ENCODE results near the gene CLBA1.
"Not testable (repeated sequence)": the region's sequence is repeated elsewhere in the genome, so short reads cannot be mapped to it uniquely, and the experiment has no call there.

CLBA1 gene

GRCh38 chr14:104985675-104986486 lies at the start of gene CLBA1:
Gene CLBA1 (plus strand): TSS chr14:104985788. CDS start chr14:104986432, 644 bp downstream.
- DNase-seq (ENCODE audit: low read depth), result peak; percentile 44

DNA sequence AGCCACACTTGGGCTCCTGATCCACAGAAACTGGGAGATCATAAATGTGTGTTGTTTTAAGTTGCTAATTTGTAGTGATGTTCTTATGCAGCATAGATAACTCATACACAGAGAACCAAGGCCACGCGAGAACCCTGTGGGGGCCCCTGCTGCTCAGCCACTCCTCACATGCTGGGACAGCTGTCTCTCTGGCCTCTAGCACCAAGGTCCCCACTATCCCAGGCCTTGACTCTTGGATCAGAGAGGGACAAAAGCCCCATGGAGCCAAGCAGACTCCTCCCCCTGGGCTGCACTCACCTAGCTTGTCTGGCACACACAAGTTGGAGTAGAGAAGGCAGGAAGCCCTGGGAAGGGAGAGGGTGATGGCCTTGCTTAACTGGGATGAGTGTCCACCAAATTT lies 49.6 kb upstream of the CLBA1 start:
- DNase-seq (ENCODE audit: low read depth), result no peak

DNA sequence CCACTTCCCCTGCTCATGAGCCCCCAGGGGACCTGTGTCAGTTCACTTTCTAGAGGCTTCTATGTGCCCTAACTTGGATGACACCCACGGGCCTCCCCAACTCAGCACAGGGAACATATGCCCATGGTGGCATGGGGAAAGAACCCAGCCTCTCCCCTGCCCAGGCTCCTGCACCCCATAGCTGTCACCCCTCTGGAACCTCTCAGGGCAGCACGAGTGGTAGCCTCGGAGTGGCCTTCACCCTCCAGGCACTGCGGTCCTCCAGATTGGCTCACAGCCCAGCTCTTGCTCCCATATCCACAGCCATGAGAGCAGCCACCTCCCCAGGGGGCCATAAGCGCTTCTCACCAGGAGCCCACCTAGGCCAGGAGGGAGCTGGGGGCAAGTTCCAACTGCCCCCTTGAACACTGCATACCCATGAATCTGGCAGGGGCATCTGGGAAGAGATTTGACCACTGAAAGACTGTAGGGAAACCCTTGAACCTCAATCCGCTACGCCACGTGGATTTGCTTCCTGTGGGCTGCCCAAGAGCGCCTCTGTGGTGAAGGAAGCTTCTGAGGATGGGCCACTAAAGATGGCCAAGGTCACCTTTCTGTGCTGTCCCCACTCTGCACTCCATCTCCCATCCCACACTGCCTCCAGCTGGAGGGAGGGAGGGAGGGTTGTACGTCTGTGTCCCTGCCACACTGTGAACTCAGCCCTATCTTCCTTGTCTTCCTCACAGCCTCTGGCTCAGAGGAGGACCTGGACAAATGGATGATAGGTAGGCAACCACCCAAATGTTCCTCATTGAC lies 49.0 kb upstream of the CLBA1 start:
- DNase-seq (ENCODE audit: low read depth), result no peak

DNA sequence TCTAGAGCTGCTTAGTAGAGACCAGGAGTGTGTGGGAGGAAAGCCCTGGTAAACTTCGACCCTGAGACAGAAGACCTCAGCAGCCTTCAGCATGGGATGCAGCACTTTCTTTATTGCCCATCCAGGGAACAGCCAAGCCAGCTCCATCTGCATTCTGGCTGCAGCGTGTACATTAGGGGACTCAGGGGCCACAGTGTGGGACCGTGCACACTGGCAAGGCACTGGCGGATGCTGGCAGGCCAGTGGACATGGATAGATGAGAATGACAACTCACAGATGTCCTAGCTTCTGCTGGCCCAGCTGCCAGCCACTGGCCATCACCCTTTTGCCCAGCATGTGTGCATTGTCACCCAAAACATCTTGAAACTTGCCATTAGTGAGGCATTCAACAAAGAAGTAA lies 48.4 kb upstream of the CLBA1 start:
- DNase-seq (ENCODE audit: low read depth), result no peak

DNA sequence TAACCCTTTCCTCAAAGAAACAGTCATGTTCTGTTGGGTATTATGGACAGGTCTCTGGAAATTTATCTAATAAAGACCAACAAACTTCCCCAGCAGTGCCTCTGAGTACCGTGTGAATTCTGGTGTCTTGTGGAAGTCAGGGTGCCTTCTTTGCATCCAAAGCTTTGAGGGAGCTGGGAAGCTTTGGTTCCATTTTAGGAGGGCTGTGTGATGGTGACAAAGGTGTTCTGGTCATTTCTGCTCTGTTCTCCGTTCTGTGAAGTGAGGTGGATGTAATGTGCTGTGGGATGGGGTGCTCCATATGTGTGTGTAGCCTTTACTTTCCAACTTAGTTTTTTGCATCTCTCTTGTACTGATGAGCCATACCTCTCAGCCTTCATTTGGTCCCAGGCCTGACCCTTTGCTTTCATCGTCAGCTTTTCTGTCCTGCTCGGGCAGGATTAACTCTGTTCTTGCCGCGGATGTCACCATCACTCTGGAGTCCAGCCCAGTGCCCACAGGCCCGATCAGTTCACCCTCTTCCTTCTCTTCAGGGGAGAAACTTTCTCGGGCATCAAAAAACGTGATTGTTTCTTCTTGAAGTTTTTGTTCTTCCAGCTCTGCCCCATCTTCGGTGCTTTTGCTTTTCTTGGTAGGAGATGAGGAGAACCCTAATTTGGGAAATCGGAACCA lies 47.8 kb upstream of the CLBA1 start:
- no peak for DNase-seq (ENCODE audit: low read depth)

DNA sequence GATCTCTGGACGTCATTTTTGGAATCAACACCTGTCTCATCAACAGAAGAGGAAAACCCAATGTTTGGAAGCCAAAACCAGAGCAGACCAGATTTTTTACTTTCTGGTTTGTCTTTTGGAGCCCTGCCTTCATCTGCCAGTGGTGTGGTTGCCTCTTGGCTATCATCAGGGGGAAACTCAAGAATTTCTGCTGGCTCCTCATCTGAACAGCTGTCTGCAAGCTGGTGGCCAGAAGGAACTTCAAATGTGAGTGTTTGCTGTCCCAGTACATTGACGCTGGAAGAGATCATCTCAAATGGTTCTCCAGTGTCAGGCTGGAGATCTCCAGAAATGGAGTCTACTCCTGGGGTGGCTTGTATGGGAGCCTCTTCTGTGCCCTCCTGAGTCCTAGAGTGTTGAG lies 47.2 kb upstream of the CLBA1 start:
- DNase-seq (ENCODE audit: low read depth), result no peak

GRCh38 chr14:104938960-104939359 lies 46.6 kb upstream of the CLBA1 start:
- DNase-seq (ENCODE audit: low read depth), result no peak

DNA sequence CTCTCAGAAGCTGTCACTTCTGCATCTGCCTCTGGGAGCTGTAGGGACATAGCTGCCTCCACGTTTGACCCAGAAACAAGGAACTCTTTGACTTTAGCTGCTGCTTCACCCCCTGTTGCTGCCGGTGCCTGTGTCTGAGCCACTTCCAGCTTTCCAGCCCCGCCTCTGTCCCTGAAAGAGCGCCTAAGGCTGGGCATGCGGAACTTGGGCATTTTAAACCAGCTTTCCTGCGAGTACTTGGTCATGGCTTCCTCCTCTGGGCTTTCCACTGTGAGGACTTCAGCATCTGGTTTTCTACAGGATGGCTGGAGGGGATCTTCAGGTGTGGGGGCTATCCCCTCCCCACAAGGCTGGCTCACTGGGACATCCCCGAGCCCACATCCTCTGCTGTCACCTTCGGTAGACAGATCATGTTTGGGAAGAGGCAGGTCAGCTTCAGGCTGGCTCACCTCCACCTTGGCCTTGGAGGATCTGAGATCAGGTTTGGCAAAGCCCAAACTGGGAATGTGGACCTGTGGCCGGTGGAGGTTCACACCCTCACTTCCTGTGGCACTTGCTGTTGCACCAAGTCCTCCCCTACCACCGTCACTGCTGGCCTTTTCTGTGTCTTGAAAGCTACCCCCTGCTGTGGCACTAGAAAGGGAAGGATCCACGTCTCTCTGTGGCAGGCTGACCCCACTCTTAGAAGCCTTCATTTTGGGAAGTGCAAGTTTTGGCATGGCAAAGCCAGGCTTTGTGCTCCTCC lies 45.8 kb upstream of the CLBA1 start:
- DNase-seq (ENCODE audit: low read depth), result no peak

GRCh38 chr14:104940526-104941150 lies 45.0 kb upstream of the CLBA1 start:
- no peak for DNase-seq (ENCODE audit: low read depth)

DNA sequence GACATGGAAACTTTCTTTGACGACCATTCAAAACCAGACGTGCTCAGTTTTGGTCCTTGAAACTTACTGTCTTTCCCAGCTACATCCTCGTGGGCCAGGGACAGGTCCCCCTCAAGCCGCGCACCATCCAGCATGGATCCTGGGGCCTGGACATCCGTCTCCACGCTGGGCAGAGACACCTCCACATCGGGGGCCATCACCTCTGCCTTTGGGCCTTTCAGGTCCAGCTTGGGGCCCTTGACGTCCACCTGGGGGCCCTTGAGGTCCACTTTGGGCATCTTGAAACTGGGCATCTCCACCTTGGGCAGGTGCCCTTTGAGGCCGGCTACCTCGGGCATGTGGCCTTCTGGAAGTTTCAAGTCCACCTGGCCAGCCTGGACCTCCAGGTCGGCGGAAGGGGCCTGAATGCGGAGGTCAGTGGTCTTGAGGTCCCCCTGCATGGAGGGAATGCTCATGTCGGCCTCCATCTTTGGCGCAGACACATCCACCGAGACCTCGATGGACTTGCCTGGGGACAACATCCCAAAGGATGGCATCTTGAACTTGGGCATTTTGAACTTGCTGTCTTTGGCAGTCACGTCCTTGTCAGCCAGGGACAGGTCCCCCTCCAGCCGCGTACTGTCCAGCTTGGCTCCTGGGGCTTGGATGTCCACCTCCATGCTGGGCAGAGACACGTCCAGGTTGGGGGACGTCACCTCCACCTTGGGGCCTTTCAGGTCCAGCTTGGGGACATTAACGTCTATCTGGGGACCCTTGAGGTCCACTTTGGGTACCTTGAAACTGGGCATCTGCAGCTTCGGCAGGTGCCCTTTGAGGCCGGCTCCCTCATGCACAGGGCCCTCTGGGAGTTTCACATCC lies 43.9 kb upstream of the CLBA1 start:
- no peak for DNase-seq (ENCODE audit: low read depth)

DNA sequence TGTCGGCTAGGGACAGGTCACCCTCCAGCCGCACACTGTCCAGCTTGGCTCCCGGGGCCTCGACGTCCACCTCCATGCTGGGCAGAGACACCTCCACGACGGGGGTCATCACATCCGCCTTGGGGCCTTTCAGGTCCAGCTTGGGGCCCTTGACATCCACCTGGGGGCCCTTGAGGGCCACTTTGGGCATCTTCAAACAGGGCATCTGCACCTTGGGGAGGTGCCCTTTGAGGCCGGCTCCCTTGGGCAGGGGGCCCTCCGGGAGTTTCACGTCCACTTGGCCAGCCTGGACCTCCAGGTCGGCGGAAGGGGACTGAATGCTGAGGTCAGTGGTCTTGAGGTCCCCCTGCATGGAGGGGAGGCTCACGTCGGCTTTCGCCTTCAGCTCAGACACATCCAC lies 43.0 kb upstream of the CLBA1 start:
- no peak for DNase-seq (ENCODE audit: low read depth)

GRCh38 chr14:104943216-104944015 lies 42.2 kb upstream of the CLBA1 start:
- DNase-seq (ENCODE audit: low read depth), result not testable (repeated sequence)

GRCh38 chr14:104944016-104944308 lies 41.6 kb upstream of the CLBA1 start:
- not testable (repeated sequence) for DNase-seq (ENCODE audit: low read depth)

- DNase-seq (ENCODE audit: low read depth), result not testable (repeated sequence)
Observed at GRCh38 chr14:104944436-104945205, 41.0 kb upstream of the CLBA1 start.

DNA sequence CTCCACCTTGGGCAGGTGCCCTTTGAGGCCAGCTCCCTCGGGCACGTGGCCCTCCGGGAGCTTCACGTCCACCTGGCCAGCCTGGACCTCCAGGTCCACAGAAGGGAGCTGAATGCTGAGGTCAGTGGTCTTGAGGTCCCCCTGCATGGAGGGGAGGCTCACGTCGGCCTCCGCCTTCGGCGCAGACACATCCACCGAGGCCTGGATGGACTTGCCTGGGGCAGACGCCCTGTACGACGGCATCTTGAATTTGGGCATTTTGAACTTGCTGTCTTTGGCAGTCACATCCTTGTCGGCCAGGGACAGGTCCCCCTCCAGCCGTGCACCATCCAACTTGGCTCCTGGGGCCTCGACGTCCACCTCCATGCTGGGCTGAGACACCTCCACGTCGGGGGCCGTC lies 40.3 kb upstream of the CLBA1 start:
- not testable (repeated sequence) for DNase-seq (ENCODE audit: low read depth)

DNA sequence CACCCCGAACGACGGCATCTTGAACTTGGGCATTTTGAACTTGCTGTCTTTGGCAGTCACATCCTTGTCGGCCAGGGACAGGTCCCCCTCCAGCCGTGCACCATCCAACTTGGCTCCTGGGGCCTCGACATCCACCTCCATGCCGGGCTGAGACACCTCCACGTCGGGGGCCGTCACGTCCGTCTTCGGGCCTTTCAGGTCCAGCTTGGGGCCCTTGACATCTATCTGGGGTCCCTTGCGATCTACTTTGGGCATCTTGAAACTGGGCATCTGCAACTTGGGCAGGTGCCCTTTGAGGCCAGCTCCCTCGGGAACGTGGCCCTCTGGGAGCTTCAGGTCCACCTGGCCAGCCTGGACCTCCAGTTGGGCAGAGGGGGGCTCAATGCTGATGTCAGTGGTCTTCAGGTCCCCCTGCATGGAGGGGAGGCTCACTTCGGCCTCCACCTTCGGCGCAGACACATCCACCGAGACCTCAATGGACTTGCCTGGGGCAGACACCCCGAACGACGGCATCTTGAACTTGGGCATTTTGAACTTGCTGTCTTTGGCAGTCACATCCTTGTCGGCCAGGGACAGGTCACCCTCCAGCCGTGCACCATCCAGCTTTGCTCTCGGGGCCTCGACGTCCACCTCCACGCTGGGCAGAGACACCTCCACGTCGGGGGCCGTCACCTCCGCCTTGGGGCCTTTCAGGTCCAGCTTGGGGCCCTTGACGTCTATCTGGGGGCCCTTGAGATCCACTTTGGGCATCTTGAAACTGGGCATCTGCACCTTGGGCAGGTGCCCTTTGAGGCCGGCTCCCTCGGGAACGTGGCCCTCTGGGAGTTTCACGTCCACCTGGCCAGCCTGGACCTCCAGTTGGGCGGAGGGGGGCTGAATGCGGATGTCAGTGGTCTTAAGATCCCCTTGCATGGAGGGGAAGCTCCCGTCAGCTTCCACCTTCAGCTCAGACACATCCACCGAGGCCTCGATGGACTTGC lies 39.3 kb upstream of the CLBA1 start:
- DNase-seq (ENCODE audit: low read depth), result not testable (repeated sequence)

DNA sequence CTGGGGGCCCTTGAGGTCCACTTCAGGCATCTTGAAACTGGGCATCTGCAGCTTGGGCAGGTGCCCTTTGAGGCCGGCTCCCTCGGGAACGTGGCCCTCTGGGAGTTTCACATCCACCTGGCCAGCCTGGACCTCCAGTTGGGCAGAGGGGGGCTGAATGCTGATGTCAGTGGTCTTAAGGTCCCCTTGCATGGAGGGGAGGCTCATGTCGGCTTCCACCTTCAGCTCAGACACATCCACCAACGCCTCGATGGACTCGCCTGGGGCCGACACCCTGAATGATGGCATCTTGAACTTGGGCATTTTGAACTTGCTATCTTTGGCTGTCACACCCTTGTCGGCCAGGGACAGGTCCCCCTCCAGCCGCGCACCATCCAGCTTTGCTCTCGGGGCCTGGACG lies 38.4 kb upstream of the CLBA1 start:
- DNase-seq (ENCODE audit: low read depth), result not testable (repeated sequence)

All from GM04503 (cell line).